H1 (cell line): ENCODE results near the gene TNRC6B.

Experiments used
- CBX8 ChIP-seq: fragments of 300-800, 300-1000 bp; sonication (generic); IDR thresholded peaks from 2 replicates; pipeline ENCODE4 v1.7.1; 2016; ENCODE audit warnings: low read depth, low read length, borderline replicate concordance
- EZH2 ChIP-seq: fragments of 200-600 bp; sonication (generic); IDR thresholded peaks from 2 replicates; pipeline ENCODE4 v1.7.1; 2012; ENCODE audit warnings: low read depth, mild to moderate bottlenecking, moderate library complexity, low read length, inconsistent platforms; ENCODE audit not compliant: severe bottlenecking
- NANOG ChIP-seq: IDR thresholded peaks from 2 replicates; pipeline ENCODE4 v1.6.1; 2011; ENCODE audit warnings: low read length, low read depth, mild to moderate bottlenecking, inconsistent platforms; ENCODE audit not compliant: insufficient read depth, poor library complexity, severe bottlenecking
- SIRT6 ChIP-seq: IDR thresholded peaks from one replicate; pipeline ENCODE4 v1.7.1; 2012; ENCODE audit warnings: low read length, inconsistent platforms
- TAF1 ChIP-seq: IDR thresholded peaks from 2 replicates; pipeline ENCODE4 v1.6.1; 2011; ENCODE audit warnings: mild to moderate bottlenecking, low read depth, low read length
- YY1 ChIP-seq: IDR thresholded peaks from 2 replicates; pipeline ENCODE4 v1.6.1; 2011; ENCODE audit warnings: low read depth, mild to moderate bottlenecking, low read length
- ZNF274 ChIP-seq: IDR thresholded peaks from 2 replicates; pipeline ENCODE4 v1.7.0; 2012; ENCODE audit warnings: low read length, borderline replicate concordance; ENCODE audit errors: extremely low read depth
- TF ChIP-seq, protein P1 (sequence below), 3 experiments: IDR thresholded peaks; 1 replicate in 2 of 3; 2 replicates in 1 of 3; pipeline versions ENCODE4 v1.5.1 to v1.6.1; 2011; ENCODE audit warnings: low read length in 3 of 3, mild to moderate bottlenecking in 3 of 3, inconsistent platforms in 2 of 3, low read depth in 1 of 3, moderate library complexity in 1 of 3; ENCODE audit not compliant: insufficient read depth in 1 of 3; ENCODE audit errors: control extremely low read depth in 1 of 3
- TF ChIP-seq, protein P2 (sequence below): IDR thresholded peaks from 2 replicates; pipeline ENCODE4 v1.6.1; 2011; ENCODE audit warnings: low read length, improper control_type of control experiment

DNA sequence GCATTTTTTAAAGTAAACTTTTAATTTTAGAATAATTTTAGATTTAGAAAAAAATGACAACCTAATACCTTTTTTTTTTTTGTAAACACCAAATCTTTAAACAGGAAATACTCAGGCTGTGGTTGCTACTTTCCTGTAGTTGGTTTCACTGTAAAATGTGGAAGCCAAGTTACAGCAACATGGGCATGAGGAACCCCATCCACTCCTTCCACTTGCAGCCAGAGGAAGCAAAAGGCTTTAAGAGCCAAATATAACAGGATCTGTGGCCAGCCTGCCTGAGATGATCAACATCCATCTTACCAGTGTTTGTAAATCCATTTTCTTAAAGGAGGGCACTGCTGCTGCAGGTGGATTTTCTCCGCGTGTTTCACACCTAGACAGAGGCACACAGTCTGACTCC is 66.2 kb downstream of the TNRC6B start:
- no peak for TF ChIP-seq YY1
- no peak for TF ChIP-seq ZNF274
- TF ChIP-seq, protein P1, sequence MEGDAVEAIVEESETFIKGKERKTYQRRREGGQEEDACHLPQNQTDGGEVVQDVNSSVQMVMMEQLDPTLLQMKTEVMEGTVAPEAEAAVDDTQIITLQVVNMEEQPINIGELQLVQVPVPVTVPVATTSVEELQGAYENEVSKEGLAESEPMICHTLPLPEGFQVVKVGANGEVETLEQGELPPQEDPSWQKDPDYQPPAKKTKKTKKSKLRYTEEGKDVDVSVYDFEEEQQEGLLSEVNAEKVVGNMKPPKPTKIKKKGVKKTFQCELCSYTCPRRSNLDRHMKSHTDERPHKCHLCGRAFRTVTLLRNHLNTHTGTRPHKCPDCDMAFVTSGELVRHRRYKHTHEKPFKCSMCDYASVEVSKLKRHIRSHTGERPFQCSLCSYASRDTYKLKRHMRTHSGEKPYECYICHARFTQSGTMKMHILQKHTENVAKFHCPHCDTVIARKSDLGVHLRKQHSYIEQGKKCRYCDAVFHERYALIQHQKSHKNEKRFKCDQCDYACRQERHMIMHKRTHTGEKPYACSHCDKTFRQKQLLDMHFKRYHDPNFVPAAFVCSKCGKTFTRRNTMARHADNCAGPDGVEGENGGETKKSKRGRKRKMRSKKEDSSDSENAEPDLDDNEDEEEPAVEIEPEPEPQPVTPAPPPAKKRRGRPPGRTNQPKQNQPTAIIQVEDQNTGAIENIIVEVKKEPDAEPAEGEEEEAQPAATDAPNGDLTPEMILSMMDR (IDR thresholded peaks at IDR 0.05; ENCODE audit: control extremely low read depth in 1 of 3, insufficient read depth in 1 of 3, low read depth in 1 of 3, low read length in 3 of 3) = no peak
- TF ChIP-seq, protein P2, sequence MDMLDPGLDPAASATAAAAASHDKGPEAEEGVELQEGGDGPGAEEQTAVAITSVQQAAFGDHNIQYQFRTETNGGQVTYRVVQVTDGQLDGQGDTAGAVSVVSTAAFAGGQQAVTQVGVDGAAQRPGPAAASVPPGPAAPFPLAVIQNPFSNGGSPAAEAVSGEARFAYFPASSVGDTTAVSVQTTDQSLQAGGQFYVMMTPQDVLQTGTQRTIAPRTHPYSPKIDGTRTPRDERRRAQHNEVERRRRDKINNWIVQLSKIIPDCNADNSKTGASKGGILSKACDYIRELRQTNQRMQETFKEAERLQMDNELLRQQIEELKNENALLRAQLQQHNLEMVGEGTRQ = no peak
- no peak for TF ChIP-seq CBX8
- TF ChIP-seq SIRT6 = no peak
- no peak for TF ChIP-seq NANOG
- TF ChIP-seq TAF1 = no peak
- no peak for TF ChIP-seq EZH2
